DMS79 (cell line): ENCODE measurements around the gene GPRC5B.

ENCODE experiments used
- DNase-seq: peaks from one replicate; lab custom pipeline; 2025; lab: John Stamatoyannopoulos, UW

GPRC5B gene

DNA sequence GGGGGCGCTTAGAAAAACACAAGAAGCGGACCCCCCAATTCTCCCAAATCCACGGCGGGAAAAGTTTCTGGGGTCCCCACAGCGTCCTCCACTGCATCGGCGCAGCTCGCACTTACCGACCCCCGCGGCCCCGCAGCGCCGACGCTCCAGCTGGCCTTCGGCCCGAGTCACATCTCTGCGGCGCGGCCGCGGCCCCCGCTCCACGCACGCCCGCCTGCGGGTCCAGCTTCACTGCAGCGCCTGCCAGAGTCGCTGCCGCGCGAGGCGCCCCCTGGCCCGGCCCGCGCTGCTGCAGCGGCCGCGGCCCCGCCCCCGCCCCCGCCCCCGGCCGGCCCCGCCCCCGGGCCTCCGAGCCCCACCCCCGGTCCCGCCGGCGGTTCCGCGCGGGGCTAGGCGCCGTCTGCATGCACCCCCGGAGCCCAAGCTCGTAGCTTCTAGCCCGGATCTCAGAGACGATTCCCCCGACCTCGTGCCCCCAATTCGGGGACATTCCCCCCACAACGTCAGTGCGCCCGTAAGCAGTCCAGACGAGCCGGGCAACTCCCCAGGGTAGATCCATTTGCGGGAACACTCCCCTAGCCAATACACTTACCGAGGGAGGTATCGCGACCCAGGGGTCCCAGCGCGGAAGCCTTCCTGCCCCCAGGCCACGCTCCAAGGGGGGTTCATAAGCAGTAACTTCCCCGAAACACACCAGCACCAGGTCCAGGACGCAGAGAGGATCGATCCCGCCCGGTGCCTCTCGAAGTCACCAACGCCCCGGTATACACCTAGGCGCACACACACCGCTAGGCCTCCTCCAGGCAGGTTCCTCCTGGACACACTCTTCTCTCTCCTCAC, at the start of gene GPRC5B:
Gene GPRC5B, minus strand, starts transcription at position 238 of the 840 bp plus-strand sequence. CDS start 12,003 bp downstream, outside the sequence.
- no peak for DNase-seq

DNA sequence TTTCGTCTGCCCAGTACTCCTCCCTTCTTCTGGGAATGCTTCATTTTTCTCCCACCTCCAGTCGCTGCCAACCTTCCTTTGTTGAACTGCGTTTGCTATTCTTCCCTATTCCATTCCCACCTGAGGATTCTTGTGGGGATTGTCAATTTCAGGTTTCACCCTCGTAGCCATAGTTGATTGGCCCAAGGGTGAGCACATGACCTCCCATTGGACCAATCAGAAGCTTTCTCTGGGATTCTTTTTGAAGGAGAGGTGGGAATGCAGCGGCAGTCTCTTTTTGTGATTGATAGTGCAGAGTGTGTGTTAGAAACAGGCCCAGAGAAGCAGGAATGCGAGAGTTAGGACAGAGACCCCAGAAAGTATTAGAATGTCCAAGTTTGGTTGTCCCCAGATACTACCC, 49.1 kb upstream of the GPRC5B start:
- DNase-seq: no peak

GRCh38 chr16:19929062-19929511, 44.4 kb upstream of the GPRC5B start:
- no peak for DNase-seq

DNA sequence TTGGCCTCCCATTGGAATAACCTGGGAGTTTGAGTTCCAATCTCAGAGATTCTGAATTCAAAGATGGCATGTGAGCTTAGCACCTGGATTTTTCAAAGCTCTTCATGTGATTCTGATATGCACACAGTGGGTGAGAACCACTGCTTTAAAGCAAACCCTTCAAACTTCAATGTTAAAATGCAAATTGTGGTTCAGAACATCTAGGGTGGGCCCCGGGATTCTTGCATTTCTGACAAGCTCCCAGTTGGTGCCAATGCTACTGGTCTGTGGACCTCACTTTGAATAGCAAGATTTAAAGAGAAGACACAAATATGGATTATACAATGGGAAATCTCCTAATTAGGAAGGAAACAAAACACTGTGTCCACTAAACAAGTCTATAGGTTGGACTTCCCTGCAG, 43.8 kb upstream of the GPRC5B start:
- DNase-seq: no peak

GRCh38 chr16:19926449-19927390, 42.1 kb upstream of the GPRC5B start:
- DNase-seq: no peak

- no peak for DNase-seq
Observed at GRCh38 chr16:19923396-19923795, 38.7 kb upstream of the GPRC5B start.

DNA sequence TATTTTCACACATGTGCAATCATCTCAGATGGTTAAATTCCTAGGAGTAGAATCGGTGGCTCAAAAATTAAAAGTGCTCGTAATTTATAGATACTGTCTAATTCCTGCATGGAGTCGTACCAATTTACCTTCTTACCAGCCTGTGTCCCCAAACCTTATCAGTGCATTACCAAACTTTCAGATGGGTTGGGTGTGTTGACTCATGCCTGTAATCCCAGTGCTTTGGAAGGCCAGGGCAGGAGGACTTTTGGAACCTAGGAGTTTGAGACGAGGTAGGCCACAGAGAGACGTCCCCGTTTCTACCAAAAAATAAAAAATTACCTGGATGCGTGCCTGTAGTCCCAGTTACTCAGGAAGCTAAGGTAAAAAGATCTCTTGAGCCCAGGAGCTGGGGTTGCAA, 34.5 kb upstream of the GPRC5B start:
- DNase-seq: no peak

- no peak for DNase-seq
Observed at GRCh38 chr16:19916064-19916463, 31.4 kb upstream of the GPRC5B start.

DNA sequence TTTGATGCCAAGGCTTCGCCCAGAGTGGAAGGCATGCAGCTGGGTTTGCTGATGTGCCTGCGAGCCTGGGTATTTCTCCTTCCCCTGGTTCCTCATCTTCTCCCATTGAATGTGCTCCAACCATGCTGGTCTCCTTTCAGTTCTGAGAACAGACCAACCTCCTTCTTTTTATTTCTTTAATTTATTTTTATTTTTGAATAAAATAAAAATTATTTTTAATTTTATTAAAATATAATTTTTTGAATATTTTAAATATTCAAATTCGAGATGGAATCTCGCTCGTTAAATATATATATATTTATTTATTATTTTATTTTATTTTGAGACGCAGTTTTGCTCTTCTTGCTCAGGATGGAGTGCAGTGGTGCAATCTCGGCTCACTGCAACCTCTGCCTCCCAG, 30.2 kb upstream of the GPRC5B start:
- no peak for DNase-seq

DNA sequence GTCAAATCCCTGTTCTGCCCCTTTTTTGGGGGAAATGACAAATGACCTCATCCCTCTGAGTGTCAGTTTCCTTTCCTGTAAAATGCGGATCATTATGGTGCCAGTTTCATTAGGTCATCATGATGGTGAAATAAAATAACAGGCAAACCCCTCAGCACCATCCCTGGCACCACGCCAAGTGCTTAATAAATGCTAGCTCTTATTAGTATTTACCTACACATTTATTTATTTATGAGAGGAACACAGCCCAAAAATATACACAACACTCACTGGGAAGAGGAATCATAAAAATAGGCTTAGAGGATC, 28.6 kb upstream of the GPRC5B start:
- no peak for DNase-seq

GRCh38 chr16:19912455-19913339, 28.0 kb upstream of the GPRC5B start:
- no peak for DNase-seq

- no peak for DNase-seq
Observed at GRCh38 chr16:19911747-19912454, 27.3 kb upstream of the GPRC5B start.

GRCh38 chr16:19911204-19911603, 26.6 kb upstream of the GPRC5B start:
- no peak for DNase-seq

DNA sequence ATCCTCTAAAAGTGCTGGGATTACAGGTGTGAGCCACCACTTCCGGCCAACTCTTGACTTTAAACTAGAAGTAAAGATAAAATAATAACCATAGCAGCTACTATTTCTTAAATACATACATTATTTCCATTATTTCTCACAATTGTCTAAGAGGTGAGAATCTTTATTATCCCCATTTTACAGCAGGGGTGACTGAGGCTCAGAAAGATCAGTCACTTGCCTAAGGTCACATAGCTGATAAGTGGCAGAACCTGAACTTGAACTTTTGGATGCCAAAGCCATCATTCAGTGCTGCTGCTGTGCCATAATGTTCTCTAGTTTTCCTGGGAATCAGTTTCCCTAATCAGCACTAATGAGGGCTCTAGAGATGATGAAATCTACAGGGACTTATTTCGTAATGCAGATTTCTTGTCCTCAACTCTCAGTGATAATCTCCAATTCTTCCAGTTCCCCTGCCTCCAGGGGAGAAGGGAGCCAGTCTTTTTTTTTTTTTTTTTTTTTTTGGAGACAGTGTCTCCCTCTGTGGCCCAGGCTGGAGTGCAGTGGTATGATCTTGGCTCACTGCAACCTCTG, 25.2 kb upstream of the GPRC5B start:
- no peak for DNase-seq

DNA sequence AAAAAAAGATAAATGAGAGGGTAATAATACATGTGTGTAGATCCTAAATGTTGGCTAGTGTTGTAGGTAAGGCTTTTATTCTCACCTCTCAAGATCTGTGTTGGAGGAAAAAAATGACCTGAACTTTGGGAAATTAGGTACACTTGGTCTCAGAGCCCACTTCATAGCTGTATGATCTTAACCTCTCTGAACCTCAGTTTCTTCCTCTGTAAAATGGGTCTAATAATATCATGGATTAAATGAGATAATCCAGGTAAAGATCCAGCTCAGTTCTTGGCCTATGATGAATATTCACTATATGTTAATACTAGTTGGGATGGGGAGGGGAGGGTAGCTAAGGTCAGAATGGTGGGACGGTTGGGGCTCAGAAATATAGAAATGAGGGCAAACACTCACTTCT, 24.3 kb upstream of the GPRC5B start:
- no peak for DNase-seq

DNA sequence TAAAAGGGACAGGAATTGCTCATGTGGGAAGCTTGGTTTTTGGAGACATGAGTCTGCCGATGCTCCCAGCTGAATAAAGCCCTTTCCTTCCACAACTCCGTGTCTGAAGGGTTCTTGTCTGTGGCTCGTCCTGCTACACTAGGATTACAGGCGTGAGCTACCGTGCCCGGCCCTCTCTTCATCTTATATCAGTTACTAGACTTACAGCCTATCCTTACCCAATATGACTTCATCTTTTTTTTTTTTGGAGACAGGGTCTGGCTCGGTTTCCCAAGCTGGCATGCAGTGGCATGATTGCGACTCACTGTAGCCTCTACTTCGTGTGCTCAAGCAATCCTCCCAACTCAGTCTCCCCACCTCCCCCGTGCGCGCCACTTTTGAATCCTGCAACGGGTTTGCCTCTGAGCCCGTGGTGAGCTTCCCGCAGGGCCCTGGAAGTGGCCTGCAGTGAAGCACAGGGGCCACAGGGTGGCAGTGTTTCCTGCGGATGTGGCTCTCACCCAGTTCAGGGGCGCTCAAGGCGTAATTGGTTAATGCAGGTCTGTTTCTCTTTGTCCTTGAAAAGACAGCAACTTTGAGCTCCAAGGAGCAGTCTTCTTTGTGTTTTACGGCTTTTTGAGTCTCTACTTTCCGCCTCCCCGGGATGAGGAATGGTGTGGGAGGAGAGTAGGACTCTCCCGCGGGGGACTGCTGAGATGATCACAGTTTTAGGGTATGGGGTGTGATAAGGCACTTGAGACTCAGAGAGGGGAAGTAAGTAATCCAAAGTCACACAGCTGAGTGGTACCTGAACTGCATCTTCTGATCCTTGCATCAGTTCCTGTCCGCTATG, 22.7 kb upstream of the GPRC5B start:
- peak; percentile 28 for DNase-seq

- no peak for DNase-seq
Observed at GRCh38 chr16:19901164-19901563, 16.5 kb upstream of the GPRC5B start.

GRCh38 chr16:19899605-19899955, 14.9 kb upstream of the GPRC5B start:
- DNase-seq: no peak

DNA sequence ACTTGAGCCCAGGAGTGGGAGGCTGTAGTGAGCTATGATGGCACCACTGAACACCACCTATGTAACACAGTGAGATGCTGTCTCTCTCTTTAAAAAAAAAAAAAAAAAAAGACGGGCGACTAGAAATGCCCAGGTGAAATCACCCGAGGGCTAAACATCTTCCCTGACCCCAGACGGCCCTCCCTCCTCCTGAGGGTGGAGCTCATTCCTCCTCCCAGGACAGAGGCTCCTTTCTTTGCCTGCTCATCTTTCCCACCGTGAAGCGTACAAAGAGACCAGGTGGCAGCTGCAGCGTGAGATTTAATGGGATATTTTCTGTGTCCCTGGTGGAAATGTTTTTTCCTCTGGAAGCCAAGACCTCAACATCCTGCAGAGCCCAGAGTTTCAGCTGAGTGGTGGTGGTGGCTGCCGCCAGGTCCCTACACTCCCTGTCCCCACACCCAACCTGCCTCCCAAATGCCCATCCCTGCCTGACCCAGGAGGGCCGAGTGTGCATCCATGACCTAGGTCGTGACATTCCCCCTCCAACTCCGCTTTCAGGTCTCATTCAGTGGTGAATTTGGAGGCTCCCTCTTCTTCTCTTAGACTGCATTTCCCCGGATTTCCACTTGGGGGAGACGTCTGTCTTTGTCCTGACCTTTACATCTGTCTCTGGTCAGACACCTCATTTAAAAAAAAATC, 14.4 kb upstream of the GPRC5B start:
- DNase-seq: peak; percentile 13

DNA sequence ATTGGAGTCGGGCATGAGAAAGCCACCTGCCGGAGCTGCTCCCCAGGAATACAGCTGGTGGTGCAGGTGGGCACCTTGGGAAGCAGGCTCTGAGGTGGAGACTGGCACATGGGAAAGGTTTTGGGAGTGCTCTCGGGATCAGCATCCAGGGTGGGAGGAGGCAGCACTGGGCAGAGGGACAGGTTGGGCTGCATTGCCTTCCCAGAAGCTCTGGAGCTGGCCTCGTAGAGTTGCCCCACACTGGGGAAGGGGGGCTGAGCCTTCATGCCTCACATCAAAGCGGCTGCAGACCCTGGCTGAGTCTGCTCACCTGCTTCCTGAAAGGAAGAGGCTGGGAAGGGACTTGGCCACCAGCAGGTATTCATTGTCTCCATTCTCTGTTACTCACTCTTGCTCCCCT, 13.5 kb upstream of the GPRC5B start:
- no peak for DNase-seq
